ENCODE results near the gene AADACL4. TPM values are rescaled to one million over a fixed set of nuclear protein-coding genes. Genes with fewer than 3 reads are reported as not detected.

AADACL4 gene
- not detected in 2 replicates for total RNA-seq

DNA sequence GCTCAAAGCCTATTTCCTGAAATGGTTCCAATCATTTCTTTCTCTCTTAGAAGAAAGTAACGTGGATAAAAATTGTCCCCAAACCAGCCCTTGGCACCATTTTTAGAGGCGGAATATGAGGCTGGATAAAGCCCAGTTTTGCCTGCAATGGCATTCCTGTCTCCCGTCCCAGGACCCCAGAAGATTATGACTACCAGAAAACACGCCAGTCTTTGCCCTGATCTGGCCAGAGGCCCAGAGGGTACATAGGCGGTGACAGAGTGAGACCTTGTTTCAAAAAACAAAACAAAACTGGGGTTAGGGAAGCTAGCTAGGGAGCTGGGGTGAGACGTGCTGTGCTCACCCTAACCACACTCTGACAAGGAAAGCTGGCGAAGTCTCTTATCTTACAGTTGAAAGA lies at the start of gene AADACL4:
TSS of gene AADACL4 (plus strand) at position 301 of the 400 bp plus-strand sequence. CDS start 462 bp downstream, outside the sequence.

DNA sequence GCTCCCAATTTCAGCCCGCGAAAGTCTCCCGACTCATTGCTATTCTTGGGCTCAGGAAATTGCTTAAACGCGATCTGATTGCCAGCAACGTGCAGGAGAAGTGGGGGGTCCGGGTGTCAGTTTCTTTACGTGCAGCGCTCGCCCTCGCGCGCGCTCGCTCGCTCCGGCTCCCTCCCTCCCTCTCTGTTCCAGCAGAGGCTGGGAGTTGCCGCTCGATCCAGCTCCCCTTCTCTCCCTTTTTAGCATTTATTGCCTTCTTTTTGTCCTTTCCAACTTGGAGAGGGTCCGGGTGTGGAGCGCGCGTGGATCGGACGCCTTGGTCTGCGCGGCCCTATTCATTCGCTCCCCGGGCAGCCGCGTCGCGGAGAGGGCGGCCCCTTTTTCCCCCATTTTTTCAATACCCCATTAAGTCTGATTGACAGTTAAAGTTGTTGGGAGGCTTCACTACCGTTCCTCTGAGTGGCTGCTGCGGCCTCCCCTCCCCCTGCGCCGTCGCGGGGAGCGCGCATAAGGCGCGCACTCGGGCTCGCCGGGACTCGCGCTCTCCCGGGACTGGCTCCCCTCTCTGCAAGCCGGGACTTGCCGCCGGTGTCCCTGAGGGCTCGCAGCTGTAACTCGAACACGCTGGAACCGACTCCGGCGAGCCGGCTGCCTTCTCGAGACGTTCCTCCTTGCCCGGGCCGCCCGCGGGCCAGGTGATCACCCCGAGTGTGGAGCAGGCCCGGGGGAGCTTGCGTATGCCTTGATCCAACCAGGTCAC lies 25.8 kb upstream of the AADACL4 start, which contains the start of gene DHRS3:
TSS of gene DHRS3 (minus strand) at position 310 of the 760 bp plus-strand sequence. CDS start 862 bp downstream, outside the sequence.

DNA sequence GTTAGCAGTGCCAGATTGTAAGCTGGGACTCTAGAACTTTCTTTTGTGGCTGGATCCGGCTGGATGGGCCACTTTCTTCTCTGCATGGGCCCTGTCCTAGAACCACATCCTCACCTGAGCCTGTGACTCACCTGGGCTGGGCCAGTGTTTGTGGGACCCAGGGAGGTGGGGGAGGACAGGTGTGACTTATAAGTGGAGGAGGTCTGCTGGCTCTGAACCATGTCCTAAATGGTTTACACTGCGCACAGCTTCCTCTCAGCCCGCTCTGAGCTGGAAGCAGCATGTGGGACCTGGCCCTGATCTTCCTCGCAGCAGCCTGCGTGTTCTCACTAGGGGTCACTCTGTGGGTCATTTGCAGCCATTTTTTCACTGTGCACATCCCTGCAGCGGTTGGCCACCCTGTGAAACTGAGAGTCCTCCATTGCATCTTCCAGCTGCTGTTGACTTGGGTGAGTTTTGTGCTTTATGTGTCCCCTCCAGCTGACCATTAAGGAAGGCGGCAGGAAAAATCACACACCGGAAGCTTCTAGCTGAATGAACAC lies 72.1 kb downstream of the AADACL4 start, which contains the start of gene AADACL3:
TSS of gene AADACL3 (plus strand) at position 215 of the 542 bp plus-strand sequence. CDS start at position 282, 67 bp downstream.

Other genes with a start within 250 kb of the AADACL4 start
- 17.1 and 21.6 TPM in 2 replicates for gene DHRS3, start 25.9 kb upstream of the AADACL4 start, total RNA-seq
- not detected in 2 replicates for gene AADACL3, start 72.0 kb downstream of the AADACL4 start, total RNA-seq
- not detected in 2 replicates for gene CFAP107, start 102.1 kb downstream of the AADACL4 start, total RNA-seq
- gene PRAMEF12, start 129.7 kb downstream of the AADACL4 start, total RNA-seq, result not detected in 2 replicates
- gene PRAMEF1, start 147.3 kb downstream of the AADACL4 start, total RNA-seq, result not detected in 2 replicates
- not detected in 2 replicates for gene PRAMEF11, start 187.3 kb downstream of the AADACL4 start, total RNA-seq
- gene HNRNPCL1, start 204.6 kb downstream of the AADACL4 start, total RNA-seq, result not detected in 2 replicates
- gene PRAMEF2, start 213.0 kb downstream of the AADACL4 start, total RNA-seq, result not detected in 2 replicates
- gene PRAMEF4, start 242.1 kb downstream of the AADACL4 start, total RNA-seq, result not detected in 2 replicates